H1 (cell line): Measurements from ENCODE around the gene ZGRF1. TPM values are rescaled to one million over a fixed set of nuclear protein-coding genes. Genes with fewer than 3 reads are reported as not detected.

Source experiments
- CTCF ChIA-PET: fragments of 300-600 bp; sonication (Branson Sonifier 250); formaldehyde crosslinking; loops from one replicate; lab custom pipeline; 2021; ENCODE audit not compliant: partially characterized antibody; lab: Charles Lee
- POLR2A ChIA-PET: fragments of 300-600 bp; sonication (Branson Sonifier 250); formaldehyde crosslinking; loops from one replicate; lab custom pipeline; 2021; ENCODE audit warnings: inconsistent platforms; ENCODE audit not compliant: partially characterized antibody; lab: Charles Lee
- DNase-seq, 2 experiments: peaks; one replicate each; pipeline versions ENCODE4 v3.0.0 to v3.0.0-alpha.2; 2010 to 2022; ENCODE audit warnings: low spot score in 2 of 2, low read depth in 1 of 2, mixed read lengths in 1 of 2
- FAIRE-seq: peaks from 2 replicates; lab custom pipeline; 2011; peaks lifted over from hg19 to GRCh38; lab: Jason Lieb, UNC
- H2AFZ ChIP-seq: 2 replicates; pipeline ENCODE4 v1.8.1; 2012; ENCODE audit warnings: low read length, inconsistent platforms
- H2AK5ac ChIP-seq: 2 replicates; pipeline ENCODE4 v1.6.1; 2013; ENCODE audit warnings: low read depth, low read length
- H2BK120ac ChIP-seq: replicated peaks from 2 replicates; pipeline ENCODE3; 2013; ENCODE audit warnings: low read depth, low read length, inconsistent platforms
- H2BK12ac ChIP-seq: 2 replicates; pipeline ENCODE4 v1.6.1; 2013; ENCODE audit warnings: low read depth, low read length
- H2BK15ac ChIP-seq: 2 replicates; pipeline ENCODE4 v1.6.1; 2013; ENCODE audit warnings: low read length
- H2BK20ac ChIP-seq: 2 replicates; pipeline ENCODE4 v1.6.1; 2013; ENCODE audit warnings: low read length
- H2BK5ac ChIP-seq: 2 replicates; pipeline ENCODE4 v1.6.1; 2013; ENCODE audit warnings: low read depth, low read length
- H3K14ac ChIP-seq: 2 replicates; pipeline ENCODE4 v1.6.1; 2013; ENCODE audit warnings: inconsistent platforms; ENCODE audit not compliant: insufficient read length
- H3K18ac ChIP-seq: 2 replicates; pipeline ENCODE4 v1.6.1; 2013; ENCODE audit warnings: low read length; ENCODE audit errors: extremely low read depth
- H3K23ac ChIP-seq: 2 replicates; pipeline ENCODE4 v1.6.1; 2013; ENCODE audit warnings: inconsistent platforms; ENCODE audit not compliant: insufficient read length
- H3K23me2 ChIP-seq: 2 replicates; pipeline ENCODE4 v1.6.1; 2013; ENCODE audit warnings: low read depth, low read length
- H3K27ac ChIP-seq: 2 replicates; pipeline ENCODE4 v1.6.1; 2011; ENCODE audit warnings: low read depth, low read length, inconsistent platforms
- H3K27me3 ChIP-seq, 4 experiments: replicated peaks in 1 of 4; 1 replicate in 1 of 4; 2 replicates in 3 of 4; pipeline versions ENCODE4 v1.6.1 to v1.8.1; 2011 to 2013; ENCODE audit warnings: low read length in 3 of 4, mild to moderate bottlenecking in 3 of 4, inconsistent platforms in 2 of 4, mixed read lengths in 2 of 4, moderate library complexity in 1 of 4; ENCODE audit not compliant: control insufficient read depth in 3 of 4, insufficient read depth in 3 of 4; ENCODE audit errors: extremely low read depth in 1 of 4
- H3K36me3 ChIP-seq, 4 experiments: 2 replicates each; pipeline versions ENCODE4 v1.6.1 to v1.8.1; 2011 to 2013; ENCODE audit warnings: mild to moderate bottlenecking in 4 of 4, low read length in 3 of 4, moderate library complexity in 2 of 4, control low read depth in 1 of 4, inconsistent platforms in 1 of 4; ENCODE audit not compliant: insufficient read depth in 4 of 4, control insufficient read depth in 2 of 4
- H3K4ac ChIP-seq: replicated peaks from 2 replicates; pipeline ENCODE3; 2013; ENCODE audit warnings: low read length, low read depth, mixed read lengths, inconsistent platforms; ENCODE audit not compliant: insufficient read length
- H3K4me1 ChIP-seq, 4 experiments: replicated peaks in 1 of 4; 1 replicate in 1 of 4; 2 replicates in 3 of 4; pipeline versions ENCODE4 v1.6.1 to v1.8.1; 2011 to 2013; ENCODE audit warnings: low read length in 3 of 4, inconsistent platforms in 2 of 4, mixed read lengths in 1 of 4; ENCODE audit not compliant: insufficient read depth in 4 of 4, control insufficient read depth in 3 of 4
- H3K4me2 ChIP-seq, 2 experiments: 2 replicates each; pipeline versions ENCODE4 v1.6.1 to v1.8.1; 2011 to 2013; ENCODE audit warnings: low read depth in 2 of 2, low read length in 2 of 2, control low read depth in 1 of 2, inconsistent platforms in 1 of 2, mild to moderate bottlenecking in 1 of 2; ENCODE audit not compliant: insufficient read depth in 1 of 2
- H3K4me3 ChIP-seq, 4 experiments: fragments of 200-600, 300-600 bp in 1 of 4; sonication (generic), shearing (Covaris generic), sonication (Bioruptor Twin) in 1 of 4; 2 replicates each; pipeline versions ENCODE4 v1.5.1 to v1.8.1; 2011 to 2016; ENCODE audit warnings: low read length in 4 of 4, low read depth in 3 of 4, control low read depth in 2 of 4, inconsistent platforms in 2 of 4, mild to moderate bottlenecking in 2 of 4, mixed read lengths in 1 of 4, moderate library complexity in 1 of 4; ENCODE audit not compliant: insufficient read depth in 2 of 4; ENCODE audit errors: extremely low read depth in 1 of 4
- H3K56ac ChIP-seq: replicated peaks from 2 replicates; pipeline ENCODE3; 2013; ENCODE audit warnings: low read depth, mild to moderate bottlenecking, mixed read lengths, low read length, inconsistent platforms; ENCODE audit not compliant: insufficient read length
- H3K79me1 ChIP-seq: 2 replicates; pipeline ENCODE4 v1.6.1; 2013; ENCODE audit warnings: low read depth, low read length, control low read depth
- H3K79me2 ChIP-seq, 2 experiments: 2 replicates each; pipeline versions ENCODE4 v1.6.1 to v1.8.1; 2012 to 2013; ENCODE audit warnings: low read length in 2 of 2, mild to moderate bottlenecking in 2 of 2, inconsistent platforms in 1 of 2; ENCODE audit not compliant: insufficient read depth in 2 of 2, control insufficient read depth in 1 of 2
- H3K9ac ChIP-seq, 4 experiments: replicated peaks in 1 of 4; 1 replicate in 1 of 4; 2 replicates in 3 of 4; pipeline versions ENCODE4 v1.6.1 to v1.8.1; 2011 to 2013; ENCODE audit warnings: low read depth in 3 of 4, low read length in 3 of 4, control low read depth in 2 of 4, mild to moderate bottlenecking in 2 of 4, moderate library complexity in 2 of 4, inconsistent platforms in 1 of 4; ENCODE audit errors: extremely low read depth in 1 of 4
- H3K9me3 ChIP-seq, 2 experiments: 2 replicates each; pipeline versions ENCODE4 v1.6.1 to v1.8.1; 2012 to 2013; ENCODE audit warnings: mild to moderate bottlenecking in 2 of 2, moderate library complexity in 2 of 2, control low read depth in 1 of 2, inconsistent platforms in 1 of 2, low read depth in 1 of 2, low read length in 1 of 2, mixed read lengths in 1 of 2; ENCODE audit not compliant: insufficient read depth in 2 of 2
- H4K20me1 ChIP-seq, 2 experiments: replicated peaks in 1 of 2; 2 replicates each; pipeline versions ENCODE3 to v1.8.1; 2011 to 2013; ENCODE audit warnings: inconsistent platforms in 2 of 2, low read length in 2 of 2, mild to moderate bottlenecking in 1 of 2; ENCODE audit not compliant: insufficient read depth in 2 of 2, control insufficient read depth in 1 of 2
- H4K5ac ChIP-seq: 2 replicates; pipeline ENCODE4 v1.6.1; 2013; ENCODE audit warnings: low read length, low read depth, mixed read lengths, inconsistent platforms; ENCODE audit not compliant: insufficient read length
- H4K8ac ChIP-seq: 2 replicates; pipeline ENCODE4 v1.8.0; 2013; ENCODE audit warnings: mild to moderate bottlenecking, moderate library complexity, low read length, inconsistent platforms; ENCODE audit not compliant: insufficient read depth; ENCODE audit errors: extremely low read depth
- H4K91ac ChIP-seq: replicated peaks from 2 replicates; pipeline ENCODE3; 2013; ENCODE audit warnings: low read length, mixed read lengths, inconsistent platforms; ENCODE audit not compliant: insufficient read length
- ZNF274 ChIP-seq: IDR thresholded peaks from 2 replicates; pipeline ENCODE4 v1.7.0; 2012; ENCODE audit warnings: low read length, borderline replicate concordance; ENCODE audit errors: extremely low read depth
- WGBS, 2 experiments: shearing (Covaris generic) in 1 of 2; methylation state at CpG; one replicate each; pipeline versions ENCODE4 v1.1.6 to v1.1.7; 2013 to 2015; ENCODE audit warnings: low lambda C conversion rate in 2 of 2, mixed read lengths in 2 of 2, inconsistent platforms in 1 of 2, low coverage in 1 of 2, missing lambda C conversion rate in 1 of 2; ENCODE audit not compliant: insufficient replicate concordance in 2 of 2, insufficient coverage in 1 of 2, insufficient read length in 1 of 2; ENCODE audit errors: extremely low coverage in 1 of 2, missing lambda C conversion rate in 1 of 2; 5-methylcytosine and 5-hydroxymethylcytosine counted together
- polyA plus RNA-seq, 7 experiments: library from polyadenylated mRNA; depleted of rRNA in 3 of 7; stranded (reverse) in 5 of 7; unstranded in 2 of 7; fragments of >200 nt in 5 of 7; fragments of 200-250 nt in 2 of 7; gene quantifications; 1 replicate in 5 of 7; 2 replicates in 1 of 7; 4 replicates in 1 of 7; pipeline versions ENCODE4 v1.2.1 to v1.2.3, GENCODE V29; 2011 to 2013; ENCODE audit warnings: missing spikeins in 2 of 7, mixed read lengths in 2 of 7
- total RNA-seq: library from RNA; stranded (reverse); fragmentation: NEBNext Ultra II Directional; extraction: Animal tissue kit (Norgen Biotek cat#: 25700); gene quantifications from 2 replicates; pipeline ENCODE4 v1.2.1, GENCODE V29; 2021

ZGRF1 gene
- total and polyA plus RNA-seq, 2 of the 8 experiments (the other 6 are each of a cell fraction or from before 2014, with no cell fraction given), result 12.0 to 44.6 TPM

DNA sequence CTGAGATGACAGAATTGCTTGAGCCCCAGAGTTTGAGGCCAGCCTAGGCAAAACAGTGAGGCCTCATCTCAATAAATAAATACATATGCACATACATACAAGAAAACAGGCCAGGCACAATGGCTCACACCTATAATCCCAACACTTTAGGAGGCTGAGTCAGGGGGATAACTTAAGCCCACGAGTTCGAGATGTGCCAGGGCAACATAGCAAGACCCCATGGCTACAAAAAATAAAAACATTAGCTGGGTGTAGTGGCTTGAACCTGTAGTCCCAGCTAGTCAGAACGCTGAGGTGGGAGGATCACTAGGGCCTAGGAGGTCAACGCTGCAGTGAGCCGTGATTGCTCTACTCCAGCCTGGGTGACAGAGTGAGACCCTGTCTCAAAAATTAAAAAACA, 69.2 kb downstream of the ZGRF1 start:
- Histone ChIP-seq H3K9ac (no peak overlapping the region), H3K14ac (no peak overlapping the region), H3K4me2 (no peak overlapping the region), H4K91ac (no peak overlapping the region), H3K23ac (no peak overlapping the region), H2BK15ac (no peak overlapping the region), H4K5ac (no peak overlapping the region), H3K36me3 (no peaks in the 10 kb centered on the region), H4K8ac (no peak overlapping the region), H3K79me1 (no peaks in the 10 kb centered on the region; the same call in 1 of the 2 replicates), H3K23me2 (no peaks in the 10 kb centered on the region), H3K4ac (no peak overlapping the region), H3K18ac (no peak overlapping the region), H2BK12ac (no peak overlapping the region), H3K4me3 (no peak overlapping the region), H3K9me3 (no peaks in the 10 kb centered on the region), H2AFZ (no peak overlapping the region), H4K20me1 (no peaks in the 10 kb centered on the region), H2BK5ac (no peak overlapping the region), H3K56ac (no peak overlapping the region), H3K27me3 (no peaks in the 10 kb centered on the region), H2BK120ac (no peak overlapping the region), H3K4me1 (no peaks in the 10 kb centered on the region), H3K79me2 (no peaks in the 10 kb centered on the region), H2BK20ac (no peak overlapping the region), H2AK5ac (no peak overlapping the region), H3K27ac (no peak overlapping the region)
- FAIRE-seq (no peak), DNase-seq (no peak)
- ChIA-PET POLR2A (interaction anchor here (1.3 kb wide), 1 partner anchor 8 kb away, joined by 3 read pairs; no protein-coding TSS in a partner anchor), CTCF (interaction anchor here (0.7 to 1.4 kb wide), 3 partner anchors 8 to 371 kb away, joined by 3 to 5 read pairs (median 4); no protein-coding TSS in a partner anchor)
- no peak for TF ChIP-seq ZNF274
- WGBS, 2 experiments, result 82% methylated on average over 5 of the region's 5 CpGs; no CpG with 5 or more reads in 1 of the 2 experiments
